ENCODE measurements around the gene NOTCH2.
A peak's percentile ranks its signal among the peaks of the same experiment; 100 is the strongest.

Gene NOTCH2

DNA sequence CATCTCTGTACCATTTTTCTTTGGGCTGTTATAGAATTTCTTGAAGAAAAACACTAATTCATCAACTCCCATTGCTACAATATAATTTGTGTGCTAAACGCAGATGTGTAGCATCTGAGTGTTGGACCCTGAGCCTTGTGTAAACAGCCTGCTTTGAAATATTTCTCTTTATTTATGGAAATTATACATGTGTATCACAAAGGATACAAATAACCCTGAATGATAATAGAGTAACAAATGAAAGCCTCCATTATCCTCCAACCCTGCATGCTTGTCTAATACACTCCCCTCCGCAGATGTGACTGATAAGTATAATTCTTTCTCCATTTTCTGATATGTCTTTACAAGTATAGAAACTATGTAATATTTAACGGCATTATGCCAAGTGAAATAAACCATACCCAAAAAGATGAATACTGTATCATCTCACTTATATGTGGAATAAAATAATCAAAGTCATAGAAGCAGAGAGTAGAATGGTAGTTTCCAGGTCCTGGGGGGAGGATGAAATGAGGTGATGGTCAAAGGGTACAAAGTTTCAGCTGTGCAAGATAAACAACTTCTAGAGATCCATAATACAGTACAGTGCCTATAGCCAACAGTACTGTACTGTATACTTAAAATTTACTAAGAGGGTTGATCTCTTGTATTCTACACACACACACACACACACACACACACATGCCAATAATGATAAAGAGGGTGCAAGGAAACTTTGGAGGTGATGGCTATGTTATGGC lies 170.3 kb downstream of the NOTCH2 start:
- no peak for DNase-seq

DNA sequence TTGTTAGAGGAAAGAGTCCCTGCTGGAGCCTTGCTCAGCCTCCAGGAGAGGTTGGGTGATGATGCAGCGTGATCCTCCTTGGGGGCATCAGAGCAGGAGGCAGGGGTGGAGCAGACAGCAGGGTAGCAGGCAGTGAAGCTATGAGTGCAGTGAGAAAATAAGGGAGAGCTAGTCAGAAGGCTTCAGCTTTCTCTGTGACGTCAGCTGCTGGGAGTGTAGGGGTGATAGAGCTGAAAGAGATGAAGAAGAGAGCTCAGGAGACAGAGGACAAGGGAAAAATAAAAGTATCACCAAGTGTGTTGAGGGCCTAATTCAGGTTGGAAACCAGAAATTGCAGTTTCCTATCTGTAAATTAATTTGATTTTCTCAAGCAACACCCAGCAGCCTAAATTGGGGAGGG lies 170.9 kb downstream of the NOTCH2 start:
- DNase-seq = no peak

DNA sequence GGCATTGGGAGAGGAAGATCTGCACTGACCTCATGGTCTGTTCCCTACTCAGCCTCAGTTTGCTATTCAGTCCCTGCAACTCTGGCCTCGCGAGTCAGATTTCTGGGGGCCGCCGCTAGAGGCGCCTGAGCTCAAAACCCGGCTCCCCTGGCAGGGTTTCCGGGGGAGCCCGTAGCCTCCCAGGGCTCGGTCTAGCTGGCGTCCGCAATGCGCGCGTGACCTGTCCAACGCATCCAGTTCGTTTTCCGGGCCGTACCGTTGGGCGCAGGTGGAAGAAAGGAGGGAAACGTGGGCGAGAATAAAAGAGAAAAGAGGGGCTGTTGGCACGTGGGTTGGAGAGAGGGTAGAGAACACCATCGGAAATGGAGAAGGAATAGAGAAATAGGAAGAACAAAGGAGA lies 173.2 kb downstream of the NOTCH2 start, which contains the start of gene ADAM30:
Gene ADAM30 (minus strand): TSS at position 213 of the 400 bp plus-strand sequence. CDS start 179 bp downstream, at position 34.
- no peak for DNase-seq

DNA sequence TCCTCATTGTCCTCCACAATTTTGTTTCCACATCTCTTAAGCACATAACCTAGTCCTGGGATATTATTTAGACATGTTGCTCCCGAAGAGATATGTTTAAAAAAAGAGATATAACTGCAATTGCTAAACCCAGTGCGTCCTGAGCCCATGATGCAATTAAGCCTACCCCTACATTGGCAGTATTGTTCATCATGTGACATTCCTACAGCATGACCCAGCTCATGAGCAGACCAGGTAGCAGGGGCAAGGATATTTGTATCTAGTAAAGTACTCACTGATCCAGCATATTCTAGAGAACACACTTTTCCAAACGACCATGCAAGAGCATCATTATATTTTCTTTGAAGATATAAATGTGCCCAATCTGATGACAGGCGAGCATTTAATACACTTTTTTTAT lies 174.4 kb downstream of the NOTCH2 start:
- no peak for DNase-seq

DNA sequence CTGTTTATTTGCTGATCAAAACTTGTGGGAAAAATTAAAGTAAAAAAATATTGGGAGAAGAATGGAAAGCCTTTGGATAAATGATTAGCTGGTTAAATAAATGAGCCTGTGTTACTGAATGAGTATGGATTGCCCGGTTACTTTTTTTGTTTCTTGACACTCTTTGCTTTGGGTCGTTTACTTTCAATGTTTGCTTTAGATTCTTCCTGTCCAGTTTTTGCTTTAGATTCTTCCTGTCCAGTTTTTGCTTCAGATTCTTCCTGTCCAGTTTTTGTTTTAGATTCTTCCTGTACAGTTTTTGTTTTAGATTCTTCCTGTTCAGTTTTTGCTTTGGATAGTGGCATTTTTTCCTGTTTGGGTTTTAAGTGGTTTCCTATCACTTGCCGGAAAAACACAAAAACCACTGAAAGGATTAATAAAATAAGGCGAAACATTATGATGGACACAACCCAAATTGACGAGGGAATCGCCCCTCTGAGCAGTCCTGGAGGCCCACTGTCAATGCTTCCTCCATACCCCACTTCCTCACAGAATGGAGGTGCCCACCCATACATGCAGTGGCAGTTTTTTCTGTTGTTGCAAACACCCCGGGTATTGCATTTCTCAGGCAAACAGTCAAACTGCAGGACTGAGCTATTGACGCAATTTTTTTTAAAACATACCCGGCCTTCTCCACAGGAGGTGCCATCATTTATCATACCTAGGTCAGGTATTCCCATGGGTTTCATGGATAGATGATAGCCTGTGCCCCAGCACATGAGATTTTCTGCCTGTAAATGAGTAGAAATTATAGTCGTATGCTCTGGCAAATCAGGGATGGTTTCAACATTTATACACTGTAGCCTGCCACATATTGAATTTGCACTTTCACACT lies 175.4 kb downstream of the NOTCH2 start:
- no peak for DNase-seq

DNA sequence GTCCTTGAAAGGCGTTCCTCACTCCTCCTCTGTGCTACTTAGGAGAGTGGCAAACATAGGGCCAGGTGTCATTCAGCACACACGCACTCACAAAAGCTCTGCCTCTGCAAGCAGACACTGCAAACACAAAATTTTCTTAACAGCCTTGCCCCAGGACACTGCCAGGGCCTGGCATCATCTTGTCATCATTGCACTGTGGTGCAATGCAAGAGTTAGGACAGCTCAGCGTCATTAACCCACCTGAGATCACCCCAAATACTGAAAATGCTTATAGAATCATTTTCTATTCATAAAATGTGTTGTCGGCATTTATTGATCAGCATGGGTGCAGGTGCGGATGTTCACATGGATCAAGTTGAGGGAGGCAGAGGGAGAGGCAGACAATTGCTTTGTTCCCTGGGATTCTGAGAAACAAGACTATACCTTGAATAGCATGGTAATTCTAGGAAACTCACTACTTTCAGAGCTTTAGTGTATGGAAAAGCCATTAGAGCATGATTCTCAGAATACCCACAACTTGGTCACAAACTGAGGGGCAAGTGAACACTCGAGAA lies 176.1 kb downstream of the NOTCH2 start:
- DNase-seq = no peak

DNA sequence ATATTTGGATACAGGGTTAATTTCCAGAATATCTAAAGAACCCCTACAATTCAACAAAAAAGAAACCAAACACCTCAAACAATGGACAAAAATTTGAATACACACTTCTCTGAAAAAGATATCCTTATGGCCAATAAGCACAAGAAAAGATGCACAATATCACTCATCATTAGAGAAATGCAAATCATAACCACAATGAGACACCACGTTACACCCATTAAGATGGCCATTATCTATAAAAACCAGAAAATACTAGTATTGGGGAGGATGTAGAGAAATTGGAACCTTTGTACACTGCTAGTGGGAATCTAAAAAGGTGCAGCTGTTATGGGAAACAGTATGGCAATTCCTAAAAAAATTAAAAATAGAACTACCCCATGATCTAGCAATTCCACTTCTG lies 178.1 kb downstream of the NOTCH2 start:
- no peak for DNase-seq

DNA sequence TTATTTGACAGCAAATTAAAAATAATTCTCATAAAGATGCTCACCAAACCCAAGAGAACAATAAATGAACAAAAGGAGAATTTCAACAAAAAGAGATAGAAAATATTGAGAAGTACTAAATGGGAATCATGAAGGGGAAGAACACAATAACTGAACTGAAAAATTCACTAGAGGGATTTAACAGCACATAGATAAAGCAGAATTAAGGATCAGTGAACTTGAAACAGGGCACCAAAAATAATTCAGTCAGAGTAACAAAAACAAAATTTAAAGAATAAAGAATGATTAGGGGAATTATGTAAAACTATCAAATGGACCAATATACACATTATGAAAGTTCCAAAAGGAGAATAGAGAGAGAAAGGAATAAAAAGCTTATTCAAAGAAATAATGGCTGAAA lies 181.0 kb downstream of the NOTCH2 start:
- DNase-seq = no peak

DNA sequence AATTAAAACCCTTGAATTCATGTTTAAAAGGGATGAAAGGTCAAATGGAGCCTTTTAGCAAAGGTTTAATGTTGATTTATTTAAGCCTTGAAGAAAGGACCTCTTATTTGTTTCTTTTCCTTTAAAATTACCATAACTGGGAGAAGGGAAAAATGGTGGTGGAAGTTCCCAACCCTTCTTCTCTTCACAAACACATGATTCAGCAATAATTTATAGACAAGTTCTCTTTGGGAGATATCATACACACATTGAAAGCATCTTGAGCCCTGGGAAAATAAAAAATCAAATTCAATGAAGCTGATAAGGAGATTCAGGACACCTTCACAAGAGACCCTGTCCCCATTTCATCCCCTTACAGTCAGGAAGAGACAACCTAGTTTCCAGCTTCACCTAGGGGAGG lies 182.0 kb downstream of the NOTCH2 start:
- DNase-seq = no peak

DNA sequence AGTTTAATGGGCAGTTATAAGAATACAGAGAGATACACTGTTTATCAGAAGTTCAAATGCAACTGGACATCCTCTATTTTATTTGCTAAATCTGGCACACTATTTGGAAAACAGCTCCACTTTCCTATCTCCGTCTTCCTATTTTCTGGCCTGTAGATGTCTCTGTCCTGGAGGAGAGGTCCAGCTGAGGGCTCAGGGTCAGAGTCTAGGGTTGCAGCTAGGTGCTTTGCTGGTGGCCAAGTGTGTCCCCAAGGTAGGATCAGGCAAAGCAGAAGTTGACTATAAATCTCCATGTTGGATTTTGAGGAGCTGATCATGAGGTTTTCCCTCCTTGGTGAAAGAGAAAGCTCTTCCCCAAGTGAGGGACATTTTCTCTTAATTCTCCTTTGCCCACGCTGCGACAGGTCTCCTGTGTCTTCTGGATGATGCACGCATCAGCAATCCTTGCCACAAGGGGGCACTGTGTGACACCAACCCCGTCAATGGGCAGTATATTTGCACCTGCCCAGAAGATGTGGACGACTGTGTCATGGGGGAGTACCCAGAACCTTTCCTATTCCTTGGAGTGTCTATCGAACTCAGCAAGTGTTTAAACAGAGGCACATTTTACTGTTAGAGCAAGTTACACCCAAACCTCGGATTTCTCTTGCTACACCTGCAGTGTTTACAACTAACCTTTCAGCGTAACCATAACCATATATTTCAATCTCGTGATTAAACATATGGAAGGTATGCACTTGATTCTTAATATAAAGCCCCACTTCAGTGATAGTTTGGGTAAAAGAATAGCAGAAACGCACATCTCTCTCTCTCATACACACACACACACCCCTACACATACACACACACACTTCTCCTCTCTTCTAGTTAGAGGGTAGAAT lies 183.3 kb downstream of the NOTCH2 start:
- DNase-seq = no peak

DNA sequence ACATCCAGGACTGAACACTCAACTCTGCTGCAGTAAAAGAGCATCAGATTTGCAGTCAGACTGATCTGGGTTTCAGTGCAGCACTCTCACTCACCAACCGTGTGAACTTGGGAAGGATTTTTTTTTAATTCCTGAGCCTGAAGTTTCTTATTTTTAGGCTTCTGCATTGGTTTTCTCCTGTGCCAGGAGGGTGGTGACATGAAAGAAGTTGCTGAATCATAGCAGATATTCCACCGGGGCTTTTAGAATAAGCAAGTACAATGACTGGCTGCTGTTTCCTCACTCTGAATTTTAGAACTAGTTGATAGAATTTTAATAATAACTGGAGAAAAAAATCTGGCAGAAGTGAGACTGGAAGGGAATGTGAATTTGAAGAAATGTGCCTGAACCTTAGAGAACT lies 184.8 kb downstream of the NOTCH2 start:
- no peak for DNase-seq

DNA sequence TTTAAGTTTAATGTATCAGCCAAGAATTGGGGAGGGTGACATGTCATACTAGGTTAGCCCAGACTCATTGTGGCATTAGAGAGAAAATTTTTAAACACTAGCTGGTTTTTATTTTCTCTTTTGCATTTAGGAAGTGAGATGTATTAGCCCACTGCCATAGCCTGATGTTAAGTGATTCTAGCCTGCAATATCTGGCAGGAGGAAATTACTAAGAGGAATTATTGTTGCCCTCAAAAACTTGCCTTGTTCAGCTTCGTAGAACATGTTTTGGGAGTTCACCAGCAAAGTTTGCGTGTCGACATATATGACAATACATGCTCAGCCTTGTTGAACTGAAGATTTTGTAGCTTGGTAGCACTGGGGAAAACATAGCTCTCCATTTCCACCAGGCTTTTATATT lies 185.6 kb downstream of the NOTCH2 start:
- DNase-seq = no peak

DNA sequence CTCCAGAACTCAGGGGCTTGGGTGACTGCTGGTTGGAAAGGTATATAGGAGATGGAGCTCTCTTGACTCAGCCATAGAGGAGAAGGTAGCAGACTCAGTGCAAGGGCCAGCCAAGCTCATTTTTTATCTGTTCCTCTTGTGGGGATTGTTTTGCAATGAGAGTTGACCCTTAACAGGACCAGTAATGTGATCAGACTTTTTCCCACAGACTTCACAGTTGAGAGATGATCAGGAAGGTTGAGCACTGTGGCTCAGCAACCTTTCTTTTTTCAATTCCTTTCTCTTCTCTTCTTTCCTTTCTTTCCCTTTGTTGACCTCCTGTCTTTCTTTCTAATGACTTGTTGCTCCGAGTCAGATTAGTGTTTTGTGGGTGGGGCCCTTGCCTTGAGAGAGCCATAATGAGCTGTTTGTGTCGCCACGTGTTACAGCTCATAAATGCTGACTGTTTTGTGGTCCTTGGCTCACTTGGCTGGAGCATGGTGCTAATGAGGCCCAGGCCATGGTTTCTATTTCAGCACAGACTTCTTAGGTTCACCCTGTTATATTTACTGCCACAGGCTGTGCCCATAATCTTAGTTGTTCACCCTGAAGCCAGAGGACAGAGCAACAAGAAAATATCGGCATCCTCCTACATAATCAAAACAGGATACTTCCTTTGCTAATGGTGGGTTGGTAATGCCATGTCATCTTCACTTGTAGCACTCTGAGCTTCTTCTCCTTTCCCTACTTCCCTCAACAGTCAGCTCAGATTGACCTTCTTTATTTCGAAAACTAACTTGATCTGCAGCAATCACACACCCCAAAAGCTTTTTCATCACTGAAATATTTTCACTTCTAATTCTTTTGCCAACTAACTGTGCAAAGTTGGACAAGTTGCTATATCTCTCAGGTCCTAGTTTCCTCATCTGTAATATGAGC lies 187.1 kb downstream of the NOTCH2 start:
- DNase-seq = no peak

DNA sequence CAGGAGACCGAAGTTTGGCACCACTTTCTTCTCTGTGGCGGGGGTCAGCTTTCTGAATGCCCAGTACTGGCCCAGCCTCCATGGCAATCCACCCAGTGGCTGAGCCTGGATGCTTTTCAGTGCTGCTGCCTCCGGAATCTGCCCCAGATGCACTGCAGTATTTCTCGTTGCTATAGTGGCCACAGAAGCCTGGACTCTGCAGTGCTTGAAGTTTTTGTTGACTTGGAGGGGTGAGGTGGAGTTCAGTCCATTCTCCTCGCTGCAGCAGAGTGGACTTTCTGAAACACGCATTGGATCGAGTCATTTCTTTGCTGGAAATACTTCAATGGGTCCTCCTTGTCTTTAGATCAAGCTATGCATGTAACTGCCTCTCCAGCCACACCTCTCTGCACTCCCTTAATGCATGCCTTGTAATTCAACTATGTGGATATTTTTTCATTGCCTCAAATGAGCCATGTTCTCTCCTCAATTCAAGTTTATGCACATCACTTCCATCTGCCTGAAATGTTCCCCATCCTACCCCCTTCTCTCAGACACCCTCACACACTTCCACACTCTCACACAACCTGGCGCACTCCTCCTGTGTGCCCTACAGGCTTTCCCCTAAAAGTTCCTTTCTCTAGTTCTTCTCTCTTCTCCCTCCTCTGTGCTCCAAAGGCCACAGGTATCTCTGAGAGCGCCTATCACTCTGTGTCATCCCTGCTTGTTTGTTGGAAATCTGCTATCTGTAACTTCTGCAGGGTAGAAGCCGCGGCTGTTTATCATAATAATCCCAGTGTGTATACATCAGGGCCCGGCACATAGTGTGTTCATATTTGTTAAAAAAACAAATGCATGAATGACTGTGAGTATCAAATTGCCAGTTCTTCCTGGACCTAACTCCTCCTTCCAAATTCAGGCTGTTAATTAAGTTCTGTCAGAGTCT lies 189.7 kb downstream of the NOTCH2 start:
- no peak for DNase-seq

DNA sequence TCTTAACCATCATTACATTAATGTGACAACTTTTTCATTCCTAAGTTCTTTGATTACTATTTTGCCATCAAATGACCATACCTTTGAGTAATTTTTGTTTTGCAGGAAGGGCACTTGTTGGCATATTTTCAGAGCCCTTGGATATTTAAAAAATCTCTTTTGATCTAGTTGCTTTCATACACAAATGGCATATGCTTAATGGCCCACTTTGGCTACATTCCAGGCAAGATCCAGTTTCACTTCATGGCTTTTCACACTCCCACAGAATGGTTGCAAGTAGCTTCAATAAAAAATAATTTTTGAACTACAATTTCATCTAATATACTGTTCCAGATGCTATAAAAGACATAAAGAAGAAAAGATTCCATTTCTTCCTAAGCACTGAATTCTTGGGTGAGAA lies 191.3 kb downstream of the NOTCH2 start:
- no peak for DNase-seq

DNA sequence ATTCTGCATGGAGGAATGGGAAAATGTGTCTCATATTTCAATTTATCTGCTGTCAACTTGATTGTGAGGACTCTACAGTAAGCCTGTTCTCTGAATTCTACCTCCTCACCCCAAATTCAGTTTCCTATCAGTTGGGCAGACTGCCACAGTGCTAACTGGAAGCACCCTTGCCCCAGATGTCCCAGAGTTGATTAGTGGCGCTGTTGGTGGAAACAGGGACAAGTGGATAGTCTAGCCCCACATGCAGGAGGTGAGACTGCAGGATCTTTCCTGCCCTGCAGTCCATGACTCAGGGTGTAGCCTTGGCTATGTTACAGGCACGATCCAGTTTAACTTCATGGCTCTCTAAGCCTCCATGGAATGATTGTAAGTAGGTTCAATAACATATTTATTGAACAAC lies 195.3 kb downstream of the NOTCH2 start:
- no peak for DNase-seq

DNA sequence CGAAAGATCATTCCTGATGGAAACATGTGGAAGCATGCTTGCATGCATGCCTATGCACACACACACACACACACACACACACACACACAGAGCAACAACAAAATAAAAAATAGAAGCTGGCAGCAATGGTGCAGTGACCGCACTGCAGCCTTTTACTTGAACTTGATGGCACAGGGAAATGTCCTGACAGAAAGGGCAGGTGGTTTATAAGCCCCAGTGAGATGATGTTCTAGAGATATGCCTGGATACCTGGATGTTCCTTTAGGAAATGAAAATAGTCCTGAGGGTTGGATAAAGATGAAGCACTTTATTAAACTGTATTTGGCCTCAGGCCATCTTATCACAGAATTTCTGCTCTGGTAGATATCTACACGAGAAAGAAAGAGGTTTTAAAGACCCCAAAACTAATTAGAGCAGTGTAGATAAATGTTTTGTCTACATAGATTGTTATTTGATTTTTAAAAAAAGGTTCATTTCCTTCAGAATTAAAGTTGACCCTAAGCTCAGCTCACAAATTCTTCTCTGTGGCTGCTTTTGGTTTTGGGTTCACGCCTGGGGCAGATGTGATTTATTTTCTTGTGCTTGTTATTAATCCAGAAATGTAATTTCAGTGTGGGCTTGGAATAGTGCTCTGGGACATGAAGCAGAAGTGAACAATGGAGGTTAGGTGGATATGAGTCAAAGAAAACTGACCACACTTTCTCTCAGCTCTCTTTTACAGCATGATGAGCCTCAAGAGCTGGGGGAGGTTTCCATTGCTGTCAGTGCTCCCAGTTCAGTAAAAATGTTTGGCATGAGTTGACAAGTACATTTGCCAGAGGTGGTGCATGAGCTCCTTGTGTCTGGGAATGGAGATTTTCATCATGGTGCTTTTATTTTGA lies 196.1 kb downstream of the NOTCH2 start:
- DNase-seq = no peak

DNA sequence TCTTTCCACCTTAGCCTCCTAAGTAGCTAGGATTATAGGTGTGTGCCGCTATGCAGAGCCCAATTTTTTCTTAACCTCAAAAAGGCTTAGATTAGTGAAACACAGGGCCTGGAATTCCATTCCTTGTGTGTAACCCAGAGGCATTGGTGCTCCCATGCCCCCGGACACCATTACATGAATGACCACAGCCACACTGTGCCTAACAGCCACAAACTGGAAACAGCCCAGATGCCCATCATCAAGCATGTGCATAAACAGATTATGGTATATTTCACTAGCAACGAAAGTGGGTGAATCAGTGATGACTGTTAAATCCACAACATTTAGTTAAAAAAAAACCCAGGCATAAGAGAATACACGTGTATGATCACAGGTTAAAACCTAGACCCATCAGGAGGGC lies 197.6 kb downstream of the NOTCH2 start:
- DNase-seq = no peak

DNA sequence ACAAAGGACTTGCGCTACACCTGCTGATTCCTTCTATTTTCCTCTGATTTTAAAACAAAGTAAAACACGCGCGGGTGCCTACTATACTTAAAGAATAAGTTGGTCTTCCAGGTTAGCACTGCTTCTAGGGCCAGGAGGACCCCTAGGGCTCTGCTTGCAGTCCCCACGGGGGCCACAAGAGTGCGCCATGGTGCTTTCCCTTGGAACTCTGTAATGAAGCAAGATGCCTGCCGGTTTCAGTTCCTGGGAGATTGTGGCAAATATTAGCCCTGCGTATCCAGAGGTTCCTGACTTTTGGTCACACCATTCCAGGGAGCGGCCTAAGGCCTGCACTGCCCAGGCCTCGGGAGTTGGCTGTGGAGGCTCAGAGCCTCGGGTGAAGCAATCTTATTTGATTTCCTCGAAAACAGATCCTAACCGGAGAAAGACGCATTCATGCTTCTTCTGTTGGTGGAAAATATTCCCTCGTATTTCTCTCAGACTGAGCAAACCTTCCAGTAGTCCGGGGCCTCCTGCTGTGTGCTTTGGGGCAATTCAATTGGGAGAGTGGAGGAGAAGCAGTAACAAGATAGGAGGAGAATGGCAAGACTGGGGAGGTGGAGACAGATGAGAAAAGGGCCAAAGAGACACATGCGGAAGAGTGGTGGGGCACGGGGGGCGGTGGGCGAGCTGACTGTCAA lies 198.4 kb downstream of the NOTCH2 start:
- DNase-seq = peak; percentile 38
